ENCODE measurements around the gene KIAA1217.

KIAA1217 gene

GRCh38 chr10:24575481-24576002 is 366.6 kb downstream of the KIAA1217 start:
- no peak overlapping the region for H3K4me3 ChIP-seq (ENCODE audit: control insufficient read depth, low read depth, low read length)
- no peak for TF ChIP-seq CTCF (IDR thresholded peaks at IDR 0.05; ENCODE audit: control insufficient read depth, insufficient read depth, low read depth, low read length, missing control alignments)
- DNase-seq (ENCODE audit: low read depth), result no peak

- no peak for DNase-seq (ENCODE audit: low read depth)
- TF ChIP-seq CTCF (IDR thresholded peaks at IDR 0.05; ENCODE audit: control insufficient read depth, insufficient read depth, low read depth, low read length, missing control alignments), result no peak
- no peak overlapping the region for H3K4me3 ChIP-seq (ENCODE audit: control insufficient read depth, low read depth, low read length)
These were observed 370.5 kb downstream of the KIAA1217 start for GRCh38 chr10:24579448-24579847.

- H3K4me3 ChIP-seq (ENCODE audit: control insufficient read depth, low read depth, low read length), result no peak overlapping the region
- no peak for TF ChIP-seq CTCF (IDR thresholded peaks at IDR 0.05; ENCODE audit: control insufficient read depth, insufficient read depth, low read depth, low read length, missing control alignments)
- no peak for DNase-seq (ENCODE audit: low read depth)
These were observed 371.0 kb downstream of the KIAA1217 start for GRCh38 chr10:24579906-24580305.

- no peak for DNase-seq (ENCODE audit: low read depth)
- TF ChIP-seq CTCF (IDR thresholded peaks at IDR 0.05; ENCODE audit: control insufficient read depth, insufficient read depth, low read depth, low read length, missing control alignments), result no peak
- no peak overlapping the region for H3K4me3 ChIP-seq (ENCODE audit: control insufficient read depth, low read depth, low read length)
These were observed 380.3 kb downstream of the KIAA1217 start for GRCh38 chr10:24589265-24589664.

GRCh38 chr10:24590697-24591457 is 381.9 kb downstream of the KIAA1217 start:
- H3K4me3 ChIP-seq (ENCODE audit: control insufficient read depth, low read depth, low read length), result no peak overlapping the region
- no peak for DNase-seq (ENCODE audit: low read depth)

GRCh38 chr10:24596217-24596930 is 387.4 kb downstream of the KIAA1217 start:
- no peak for TF ChIP-seq CTCF (IDR thresholded peaks at IDR 0.05; ENCODE audit: control insufficient read depth, insufficient read depth, low read depth, low read length, missing control alignments)
- no peak overlapping the region for H3K4me3 ChIP-seq (ENCODE audit: control insufficient read depth, low read depth, low read length)
- DNase-seq (ENCODE audit: low read depth), result no peak

More at GRCh38 chr10:24590697-24591457, 381.9 kb downstream of the KIAA1217 start:
- TF ChIP-seq CTCF (IDR thresholded peaks at IDR 0.05; ENCODE audit: control insufficient read depth, insufficient read depth, low read depth, low read length, missing control alignments), result no peak
